HS-27A (cell line): ENCODE measurements around the gene RANBP9.

Source experiments
- DNase-seq: peaks from one replicate; pipeline ENCODE4 v3.0.0-alpha.2; 2012; ENCODE audit warnings: low read depth, missing footprints

RANBP9 gene

DNA sequence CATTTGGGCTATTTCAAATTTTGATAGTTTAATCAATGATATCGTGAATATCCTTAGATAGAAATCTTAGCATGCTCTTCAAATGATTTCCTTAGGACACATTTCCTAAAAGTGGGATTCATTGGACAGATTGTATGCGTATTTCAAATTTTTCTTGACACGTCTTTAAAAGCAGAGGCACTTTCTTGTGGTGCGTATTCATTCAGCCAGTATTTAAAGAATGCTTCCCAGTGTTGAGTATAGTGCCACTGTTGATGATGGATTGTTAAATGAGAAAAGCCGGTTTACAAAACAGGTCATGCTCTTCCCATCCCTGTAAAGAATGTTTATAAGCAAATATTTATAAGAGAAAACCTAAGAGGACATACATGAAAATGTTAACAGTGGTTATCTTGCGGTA lies 111.6 kb downstream of the RANBP9 start:
- no peak for DNase-seq

DNA sequence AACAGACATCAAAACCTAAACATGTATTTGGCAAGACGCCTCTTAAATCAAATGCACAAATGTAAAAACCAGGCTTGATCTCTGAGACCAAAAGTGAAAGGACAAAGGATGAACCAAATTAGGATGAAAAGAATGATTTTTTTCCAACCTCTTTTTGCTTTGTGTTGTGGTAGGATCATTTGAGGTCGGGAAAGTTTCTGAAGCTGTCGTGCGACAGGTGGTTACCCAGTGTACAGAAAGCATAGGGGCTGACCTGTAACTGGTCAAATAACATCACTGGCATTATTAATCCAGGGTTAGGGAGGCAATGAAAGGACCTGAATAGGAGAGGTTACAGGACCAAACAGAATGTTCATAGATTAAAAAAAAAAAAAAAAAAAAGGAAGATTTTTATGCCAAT lies 114.6 kb downstream of the RANBP9 start:
- no peak for DNase-seq

DNA sequence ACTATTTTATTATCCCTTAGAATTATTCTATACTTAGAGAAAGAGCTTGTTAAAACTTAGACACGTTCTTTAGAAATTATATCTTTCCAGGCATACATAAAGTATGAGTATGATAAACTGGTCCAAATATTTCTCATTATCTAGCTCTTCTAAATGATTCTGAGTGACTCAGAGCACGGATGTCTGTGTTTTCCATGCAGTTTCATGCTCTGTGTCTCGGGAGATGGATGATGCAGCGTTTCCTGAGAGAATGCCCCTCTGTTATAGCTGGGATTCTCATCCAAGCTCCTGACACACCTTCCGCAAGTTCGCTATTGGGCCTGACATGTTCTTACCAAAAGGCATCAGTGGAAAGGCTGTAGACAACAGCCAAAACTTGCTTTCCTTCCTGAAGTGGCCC lies 117.9 kb downstream of the RANBP9 start:
- DNase-seq = no peak

GRCh38 chr6:13593103-13593502 lies 118.5 kb downstream of the RANBP9 start:
- DNase-seq = no peak

DNA sequence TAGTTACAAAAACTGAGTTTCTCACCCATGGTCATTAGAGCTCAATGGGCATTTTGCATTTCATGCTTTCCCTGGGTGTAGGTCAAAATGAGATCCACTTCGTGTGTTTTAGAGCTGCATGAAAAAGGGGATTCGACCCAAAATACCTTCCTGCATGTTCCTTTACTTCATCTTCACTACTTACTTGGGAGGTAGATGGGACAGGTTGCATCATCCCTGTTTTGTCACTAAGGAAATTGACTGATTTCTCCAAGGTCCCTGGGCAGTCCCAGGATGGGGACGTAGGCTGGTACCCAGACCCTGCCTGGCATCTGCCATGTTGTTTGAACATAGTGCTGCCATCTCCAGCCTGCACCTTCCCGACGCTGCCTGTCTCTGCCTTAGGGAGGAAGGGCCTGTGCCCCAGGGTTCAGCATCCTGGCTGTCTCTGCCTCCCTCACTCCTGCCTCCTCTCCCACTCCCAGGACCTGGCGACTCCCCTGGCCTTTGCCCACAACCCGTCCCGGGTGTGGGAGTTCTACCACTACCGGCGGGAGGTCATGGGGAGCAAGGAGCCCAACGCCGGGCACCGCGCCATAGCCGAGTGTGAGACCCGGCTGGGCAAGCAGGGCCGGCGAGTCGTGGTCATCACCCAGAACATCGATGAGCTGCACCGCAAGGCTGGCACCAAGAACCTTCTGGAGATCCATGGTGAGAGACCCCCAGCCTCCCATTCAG lies 120.3 kb downstream of the RANBP9 start:
- no peak for DNase-seq

GRCh38 chr6:13590574-13591153 lies 121.0 kb downstream of the RANBP9 start:
- no peak for DNase-seq

DNA sequence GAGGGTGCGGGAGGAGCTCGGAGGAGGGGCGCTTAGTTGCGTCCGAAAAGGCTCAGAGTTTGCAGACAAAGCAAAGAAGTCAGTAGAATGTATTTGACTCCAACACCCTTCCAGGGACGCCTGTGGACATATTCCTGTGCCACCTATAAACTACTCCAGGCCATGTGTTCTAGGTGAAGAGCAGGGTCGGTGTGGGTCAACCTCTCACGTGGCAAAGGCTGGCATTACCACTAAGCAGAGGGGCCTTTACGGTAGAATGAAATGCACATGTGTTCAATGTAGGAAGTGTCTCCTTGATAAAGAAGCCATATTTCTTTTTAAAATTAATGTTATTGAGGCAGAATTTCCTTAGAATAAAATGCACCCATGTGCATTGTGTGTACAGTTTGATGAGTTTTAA lies 121.8 kb downstream of the RANBP9 start:
- DNase-seq = no peak

GRCh38 chr6:13586603-13587542 lies 124.8 kb downstream of the RANBP9 start:
- no peak for DNase-seq

- DNase-seq = no peak
Measured at GRCh38 chr6:13581700-13582229, 129.9 kb downstream of the RANBP9 start.

GRCh38 chr6:13579911-13580310 lies 131.7 kb downstream of the RANBP9 start:
- DNase-seq = no peak

DNA sequence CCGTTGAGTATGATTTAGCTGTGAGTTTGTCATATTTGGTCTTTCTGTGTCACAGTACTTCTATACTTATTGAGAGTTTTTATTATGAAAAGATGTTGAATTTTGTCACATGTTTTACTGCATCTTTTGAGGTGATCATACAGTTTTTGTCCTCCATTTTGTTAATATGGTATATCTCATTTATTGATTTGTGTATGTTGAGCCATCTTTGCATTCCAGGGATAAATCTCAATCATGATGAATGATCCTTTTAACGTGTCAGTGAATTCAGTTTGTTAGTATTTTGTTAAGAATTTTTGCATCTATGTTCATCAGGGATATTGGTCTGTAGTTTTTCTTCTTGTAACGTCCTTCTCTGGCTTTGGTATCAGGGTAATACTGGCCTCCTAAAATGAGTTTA lies 133.7 kb downstream of the RANBP9 start:
- no peak for DNase-seq

DNA sequence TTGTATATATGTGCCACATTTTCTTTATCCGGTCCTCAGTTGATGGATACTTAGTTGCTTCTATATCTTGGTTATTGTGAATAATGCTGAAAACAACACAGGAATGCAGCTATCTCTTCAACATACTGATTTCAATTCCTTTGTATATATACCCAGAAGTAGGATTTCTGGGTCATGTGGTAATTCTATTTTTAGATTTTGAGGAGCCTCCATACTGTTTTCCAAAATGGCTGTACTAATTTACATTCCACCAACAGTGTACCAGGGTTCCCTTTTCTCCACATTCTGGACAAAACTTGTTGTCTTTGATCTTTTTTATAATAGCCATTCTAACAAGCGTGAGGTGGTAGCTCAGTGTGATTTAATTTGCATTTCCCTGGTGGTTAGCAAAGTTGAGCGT lies 135.6 kb downstream of the RANBP9 start:
- DNase-seq = no peak

- DNase-seq = no peak
Measured at GRCh38 chr6:13575377-13575775, 136.3 kb downstream of the RANBP9 start.

DNA sequence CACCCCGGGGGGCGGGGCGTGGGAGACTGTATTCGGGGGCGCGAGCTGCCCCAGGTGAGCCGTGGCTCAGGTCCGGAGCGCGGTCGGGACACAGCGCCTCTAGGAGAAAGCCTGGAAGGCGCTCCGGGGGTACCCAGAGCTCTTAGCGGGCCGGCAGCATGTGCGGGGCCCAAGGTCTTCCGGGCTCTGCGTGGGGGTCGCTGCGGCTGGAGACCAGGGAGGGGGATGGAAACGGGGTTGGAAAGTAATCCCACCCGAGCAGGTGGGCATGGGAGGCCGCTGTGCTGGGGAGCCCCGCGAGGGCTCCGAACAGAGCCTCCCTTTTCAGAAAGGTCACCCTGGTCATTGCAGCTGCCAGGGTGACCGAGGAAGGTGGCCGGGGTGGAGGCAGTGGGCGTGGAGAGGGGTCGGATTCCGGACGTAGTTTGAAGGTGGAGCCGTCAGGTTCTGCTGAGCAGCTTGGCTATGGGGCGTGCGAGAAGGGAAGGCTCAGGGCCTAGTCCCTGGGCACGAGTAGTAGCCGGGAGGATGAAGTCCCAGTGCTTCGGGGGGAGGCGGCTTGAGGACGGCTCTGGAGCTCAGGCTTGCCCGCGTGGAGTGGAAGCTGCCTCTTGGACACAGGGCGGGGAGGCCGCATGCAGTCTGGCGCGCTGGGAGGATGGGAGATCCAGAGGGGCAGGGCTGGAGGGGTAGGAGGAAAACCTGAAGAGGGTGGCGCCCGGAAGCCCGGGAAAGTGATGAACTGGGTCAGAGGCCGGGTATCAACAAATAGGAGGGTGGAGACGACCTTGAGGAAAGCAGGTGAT lies 136.9 kb downstream of the RANBP9 start, which contains the start of gene SIRT5:
Gene SIRT5 (plus strand): TSS at position 31 of the 806 bp plus-strand sequence. CDS start 9,510 bp downstream, outside the sequence.
- peak; percentile 84 for DNase-seq

DNA sequence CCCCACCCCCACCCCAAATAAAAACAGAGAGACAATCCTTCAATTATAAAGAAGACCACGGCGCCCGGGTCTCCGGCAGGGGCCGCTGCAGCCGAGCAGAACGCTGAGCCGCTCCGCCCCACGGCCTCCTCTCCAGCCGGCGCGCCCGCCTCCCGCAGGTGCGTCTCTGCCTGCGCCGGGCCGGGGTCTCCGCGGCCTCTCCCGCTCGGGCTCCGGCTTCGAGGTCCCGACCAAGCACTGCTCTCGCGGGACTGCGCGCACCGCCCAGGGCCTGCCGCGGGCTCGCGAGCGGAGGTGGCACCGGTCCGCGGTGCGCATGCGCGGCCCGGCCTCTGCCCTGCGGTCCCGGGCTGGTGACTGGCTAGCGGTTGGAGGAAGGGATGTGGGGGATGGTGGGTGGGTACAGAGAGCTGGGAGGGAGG lies 137.5 kb downstream of the RANBP9 start:
- DNase-seq = peak; percentile 92

DNA sequence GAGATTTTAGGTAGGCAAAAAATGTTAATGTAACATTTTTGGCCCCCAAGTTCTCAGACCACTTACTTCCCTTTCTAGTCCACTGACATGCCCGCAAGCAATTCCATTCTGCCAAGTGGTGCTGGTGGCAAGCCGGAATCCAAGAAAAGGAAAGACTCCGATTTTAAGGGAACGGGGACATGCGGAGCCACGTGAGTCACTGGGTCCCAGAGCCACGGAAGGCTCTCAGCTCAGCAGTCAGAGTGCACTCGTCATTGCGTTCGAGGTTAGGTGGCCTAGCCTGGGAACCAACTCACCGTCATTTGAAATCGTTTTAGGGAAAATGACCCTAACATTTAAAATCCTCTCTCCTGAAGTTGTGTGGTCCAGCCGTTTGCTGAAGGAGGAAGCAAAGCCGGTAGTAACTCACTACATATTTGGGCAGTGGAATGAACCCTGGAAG lies 137.9 kb downstream of the RANBP9 start:
- no peak for DNase-seq

GRCh38 chr6:13572951-13573654 lies 138.5 kb downstream of the RANBP9 start:
- no peak for DNase-seq

GRCh38 chr6:13572240-13572639 lies 139.4 kb downstream of the RANBP9 start:
- DNase-seq = no peak
